Kidney epithelial cell (primary cell): ENCODE measurements around the gene IPO8. TPM values are rescaled to one million over a fixed set of nuclear protein-coding genes. Genes with fewer than 3 reads are reported as not detected.
"Not testable (repeated sequence)": the region's sequence is repeated elsewhere in the genome, so short reads cannot be mapped to it uniquely, and the experiment has no call there.

Experiments used
- DNase-seq: peaks from one replicate; pipeline ENCODE4 v3.0.0-alpha.2; 2010; ENCODE audit warnings: low read depth
- H3K27me3 ChIP-seq: 2 replicates; pipeline ENCODE4 v1.6.0; 2011; ENCODE audit warnings: low read length; ENCODE audit not compliant: control insufficient read depth, insufficient read depth
- H3K36me3 ChIP-seq: 2 replicates; pipeline ENCODE4 v1.5.1; 2011; ENCODE audit warnings: low read length; ENCODE audit not compliant: control insufficient read depth, insufficient read depth
- H3K4me3 ChIP-seq: 2 replicates; pipeline ENCODE4 v1.5.1; 2011; ENCODE audit warnings: low read depth, mild to moderate bottlenecking, control low read depth, low read length
- total RNA-seq: library from RNA; depleted of rRNA; stranded (reverse); fragments of >200 nt; gene quantifications from 2 replicates; pipeline ENCODE4 v1.2.3, GENCODE V29; 2015
- TF ChIP-seq, protein P1 (sequence below): IDR thresholded peaks from 2 replicates; pipeline ENCODE4 v1.5.1; 2011; ENCODE audit warnings: mild to moderate bottlenecking, moderate library complexity, low read length, control low read depth, inconsistent platforms; ENCODE audit not compliant: insufficient read depth, poor library complexity, severe bottlenecking

IPO8 gene
- total RNA-seq, 1 donor from 2014 or later: 26.2 TPM

GRCh38 chr12:30610718-30611117, 85.0 kb downstream of the IPO8 start:
- Histone ChIP-seq H3K27me3 (no peaks in the 10 kb centered on the region), H3K36me3 (no peaks in the 10 kb centered on the region), H3K4me3 (no peak overlapping the region)
- TF ChIP-seq, protein P1, sequence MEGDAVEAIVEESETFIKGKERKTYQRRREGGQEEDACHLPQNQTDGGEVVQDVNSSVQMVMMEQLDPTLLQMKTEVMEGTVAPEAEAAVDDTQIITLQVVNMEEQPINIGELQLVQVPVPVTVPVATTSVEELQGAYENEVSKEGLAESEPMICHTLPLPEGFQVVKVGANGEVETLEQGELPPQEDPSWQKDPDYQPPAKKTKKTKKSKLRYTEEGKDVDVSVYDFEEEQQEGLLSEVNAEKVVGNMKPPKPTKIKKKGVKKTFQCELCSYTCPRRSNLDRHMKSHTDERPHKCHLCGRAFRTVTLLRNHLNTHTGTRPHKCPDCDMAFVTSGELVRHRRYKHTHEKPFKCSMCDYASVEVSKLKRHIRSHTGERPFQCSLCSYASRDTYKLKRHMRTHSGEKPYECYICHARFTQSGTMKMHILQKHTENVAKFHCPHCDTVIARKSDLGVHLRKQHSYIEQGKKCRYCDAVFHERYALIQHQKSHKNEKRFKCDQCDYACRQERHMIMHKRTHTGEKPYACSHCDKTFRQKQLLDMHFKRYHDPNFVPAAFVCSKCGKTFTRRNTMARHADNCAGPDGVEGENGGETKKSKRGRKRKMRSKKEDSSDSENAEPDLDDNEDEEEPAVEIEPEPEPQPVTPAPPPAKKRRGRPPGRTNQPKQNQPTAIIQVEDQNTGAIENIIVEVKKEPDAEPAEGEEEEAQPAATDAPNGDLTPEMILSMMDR: no peak
- DNase-seq: no peak

DNA sequence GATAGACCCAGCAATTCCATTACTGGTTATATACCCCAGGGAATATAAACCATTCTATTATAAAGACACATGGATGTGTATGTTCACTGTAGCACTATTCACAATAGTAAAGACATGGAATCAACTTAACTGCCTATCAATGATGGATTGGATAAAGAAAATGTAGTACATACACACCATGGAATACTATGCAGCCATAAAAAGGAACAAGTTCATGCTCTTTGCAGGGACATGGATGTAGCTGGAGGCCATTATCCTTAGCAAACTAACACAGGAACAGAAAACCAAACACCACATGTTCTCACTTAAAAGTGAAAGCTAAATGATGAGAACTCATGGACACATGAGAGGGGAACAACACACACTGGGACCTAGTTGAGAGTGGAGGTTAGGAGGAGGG, 85.8 kb downstream of the IPO8 start:
- not testable (repeated sequence) for H3K27me3 ChIP-seq

GRCh38 chr12:30604302-30604701, 91.4 kb downstream of the IPO8 start:
- H3K27me3 ChIP-seq, DNase-seq, H3K36me3 ChIP-seq, H3K4me3 ChIP-seq: not testable (repeated sequence)

More for the DNA sequence above, 85.8 kb downstream of the IPO8 start:
- not testable (repeated sequence) for H3K4me3 ChIP-seq, DNase-seq, H3K36me3 ChIP-seq

DNA sequence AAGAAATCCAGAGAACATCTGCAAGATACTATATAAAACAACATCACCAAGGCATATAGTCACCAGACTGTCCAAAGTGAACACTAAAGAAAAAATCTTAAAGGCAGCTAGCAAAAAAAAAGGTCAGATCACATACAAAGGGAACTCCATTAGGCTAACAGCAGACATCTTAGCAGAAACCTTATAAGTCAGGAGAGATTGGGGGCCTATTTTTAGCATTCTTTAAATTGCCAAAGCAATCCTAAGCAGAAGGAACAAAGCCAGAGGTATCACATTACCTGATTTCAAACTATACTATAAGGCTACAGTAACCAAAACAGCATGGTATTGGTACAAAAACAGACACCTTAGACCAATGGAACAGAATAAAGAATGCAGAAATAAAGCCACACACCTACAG, 92.5 kb downstream of the IPO8 start:
- TF ChIP-seq, protein P1: no peak
- no peak for DNase-seq
- Histone ChIP-seq H3K4me3 (no peak overlapping the region), H3K36me3 (no peaks in the 10 kb centered on the region), H3K27me3 (no peaks in the 10 kb centered on the region)

GRCh38 chr12:30602678-30603077, 93.0 kb downstream of the IPO8 start:
- DNase-seq: no peak
- Histone ChIP-seq H3K36me3 (no peaks in the 10 kb centered on the region), H3K4me3 (no peak overlapping the region), H3K27me3 (no peaks in the 10 kb centered on the region)
- TF ChIP-seq, protein P1: no peak

DNA sequence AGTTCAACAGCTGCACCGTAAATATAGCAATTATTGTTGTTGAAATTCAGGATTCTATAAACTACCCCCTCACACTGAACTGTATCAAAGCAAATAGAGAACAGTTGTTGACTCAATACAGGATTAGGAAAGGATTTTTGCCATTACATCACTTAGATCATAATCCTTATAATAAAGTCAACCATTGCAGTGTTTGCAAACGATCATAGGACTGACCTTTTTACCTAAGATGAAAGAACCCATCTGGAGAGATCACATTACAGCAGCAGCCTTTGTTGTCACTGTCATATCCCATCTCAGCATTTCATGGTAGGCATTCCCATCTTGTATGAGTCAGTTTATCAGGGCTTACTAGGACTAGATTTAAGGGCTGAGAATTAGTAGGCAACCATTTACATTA, 96.1 kb downstream of the IPO8 start:
- Histone ChIP-seq H3K27me3 (no peaks in the 10 kb centered on the region), H3K36me3 (no peaks in the 10 kb centered on the region), H3K4me3 (no peak overlapping the region)
- TF ChIP-seq, protein P1: no peak
- DNase-seq: no peak

GRCh38 chr12:30598889-30599288, 96.8 kb downstream of the IPO8 start:
- TF ChIP-seq, protein P1: no peak
- Histone ChIP-seq H3K4me3 (no peak overlapping the region), H3K36me3 (no peaks in the 10 kb centered on the region), H3K27me3 (no peaks in the 10 kb centered on the region)
- DNase-seq: no peak
